Measurements from ENCODE around the gene ADD2.

ADD2 gene

GRCh38 chr2:70676301-70677035, 91.5 kb downstream of the ADD2 start:
- in situ Hi-C loops (cut with MboI; ENCODE audit: low pct_unique_long_range_greater_than_20kb, low sequenced_read_pairs, unreplicated experiment) = no loop called here
- no peak for DNase-seq (ENCODE audit: low spot score)
- TF ChIP-seq, protein P1, sequence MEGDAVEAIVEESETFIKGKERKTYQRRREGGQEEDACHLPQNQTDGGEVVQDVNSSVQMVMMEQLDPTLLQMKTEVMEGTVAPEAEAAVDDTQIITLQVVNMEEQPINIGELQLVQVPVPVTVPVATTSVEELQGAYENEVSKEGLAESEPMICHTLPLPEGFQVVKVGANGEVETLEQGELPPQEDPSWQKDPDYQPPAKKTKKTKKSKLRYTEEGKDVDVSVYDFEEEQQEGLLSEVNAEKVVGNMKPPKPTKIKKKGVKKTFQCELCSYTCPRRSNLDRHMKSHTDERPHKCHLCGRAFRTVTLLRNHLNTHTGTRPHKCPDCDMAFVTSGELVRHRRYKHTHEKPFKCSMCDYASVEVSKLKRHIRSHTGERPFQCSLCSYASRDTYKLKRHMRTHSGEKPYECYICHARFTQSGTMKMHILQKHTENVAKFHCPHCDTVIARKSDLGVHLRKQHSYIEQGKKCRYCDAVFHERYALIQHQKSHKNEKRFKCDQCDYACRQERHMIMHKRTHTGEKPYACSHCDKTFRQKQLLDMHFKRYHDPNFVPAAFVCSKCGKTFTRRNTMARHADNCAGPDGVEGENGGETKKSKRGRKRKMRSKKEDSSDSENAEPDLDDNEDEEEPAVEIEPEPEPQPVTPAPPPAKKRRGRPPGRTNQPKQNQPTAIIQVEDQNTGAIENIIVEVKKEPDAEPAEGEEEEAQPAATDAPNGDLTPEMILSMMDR (IDR thresholded peaks at IDR 0.05; ENCODE audit: extremely low read depth, insufficient read depth, missing control alignments) = no peak

GRCh38 chr2:70675862-70676261, 92.1 kb downstream of the ADD2 start:
- DNase-seq (ENCODE audit: low spot score) = no peak
- TF ChIP-seq, protein P1 (IDR thresholded peaks at IDR 0.05; ENCODE audit: extremely low read depth, insufficient read depth, missing control alignments) = no peak
- in situ Hi-C loops (cut with MboI; ENCODE audit: low pct_unique_long_range_greater_than_20kb, low sequenced_read_pairs, unreplicated experiment) = no loop called here

DNA sequence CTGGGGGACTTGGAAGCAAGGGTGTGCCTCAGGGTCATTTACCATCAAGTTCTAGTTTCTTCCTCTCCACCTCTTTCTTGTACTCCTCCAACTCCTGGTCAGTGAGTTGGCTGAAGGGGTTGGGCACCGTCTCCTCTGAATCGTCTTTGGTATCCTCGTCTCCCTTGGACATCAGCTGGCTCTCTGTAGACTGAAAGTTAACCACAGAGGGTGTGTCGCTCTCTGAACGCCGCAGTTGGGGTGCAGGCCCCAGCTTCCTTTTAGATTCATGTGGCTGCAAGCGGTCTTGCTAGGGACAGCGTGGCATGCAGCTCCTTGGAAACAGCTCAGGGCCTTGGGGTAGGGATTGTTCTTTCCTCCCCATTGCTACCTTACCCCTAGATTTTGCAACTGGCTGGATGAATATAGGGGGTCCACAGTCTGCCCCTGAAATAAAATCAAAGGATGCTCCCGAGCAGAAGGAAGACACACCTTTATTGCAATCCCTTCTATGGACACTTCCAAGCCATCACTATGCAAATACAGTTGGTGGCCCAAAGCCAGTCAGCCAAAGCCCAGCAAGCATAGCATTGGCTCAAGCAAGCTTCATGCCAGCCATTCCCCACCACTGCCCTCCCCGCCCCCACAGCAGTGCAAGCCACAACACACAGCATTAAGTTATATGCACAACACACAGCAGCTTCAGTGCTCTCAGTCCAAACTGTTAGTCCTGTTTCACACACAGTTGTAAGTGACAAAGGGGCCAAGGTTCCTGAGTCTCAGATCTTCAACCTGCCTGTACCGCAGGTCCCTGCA, 93.2 kb downstream of the ADD2 start:
- in situ Hi-C loops (cut with MboI; ENCODE audit: low pct_unique_long_range_greater_than_20kb, low sequenced_read_pairs, unreplicated experiment) = no loop called here
- TF ChIP-seq, protein P1 (IDR thresholded peaks at IDR 0.05; ENCODE audit: extremely low read depth, insufficient read depth, missing control alignments) = no peak
- no peak for DNase-seq (ENCODE audit: low spot score)

DNA sequence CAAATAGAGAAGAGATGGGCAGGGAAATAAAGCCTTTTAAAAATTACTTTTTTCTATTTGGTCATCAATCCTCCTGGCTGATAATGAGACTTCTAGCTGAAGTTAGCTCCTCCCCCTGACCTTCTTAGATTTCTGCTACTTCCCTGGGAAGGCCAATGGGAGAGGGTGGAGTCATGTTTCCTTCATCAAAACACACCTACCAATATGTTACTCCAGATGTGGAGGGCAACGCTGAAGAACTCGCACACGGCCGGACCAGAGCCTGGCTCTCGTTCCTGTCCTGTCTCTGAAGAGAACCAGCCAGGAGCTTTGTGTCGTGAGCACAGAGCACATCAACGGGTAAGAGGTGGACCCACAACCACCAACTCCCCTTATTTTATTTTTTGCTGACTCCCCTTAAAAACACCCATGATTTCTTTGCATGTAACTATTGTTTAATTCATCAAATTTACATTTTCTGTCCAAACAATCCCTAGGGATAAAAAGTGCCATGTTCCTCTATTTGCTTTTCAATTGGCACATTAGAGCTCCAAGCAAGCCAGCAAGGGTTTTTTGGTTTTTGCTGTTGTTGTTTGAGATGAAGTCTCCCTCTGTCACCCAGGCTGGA, 94.9 kb downstream of the ADD2 start:
- DNase-seq (ENCODE audit: low spot score) = no peak
- TF ChIP-seq, protein P1 (IDR thresholded peaks at IDR 0.05; ENCODE audit: extremely low read depth, insufficient read depth, missing control alignments) = no peak
- in situ Hi-C loops (cut with MboI; ENCODE audit: low pct_unique_long_range_greater_than_20kb, low sequenced_read_pairs, unreplicated experiment) = no loop called here

GRCh38 chr2:70671092-70671675, 96.8 kb downstream of the ADD2 start:
- in situ Hi-C loops (cut with MboI; ENCODE audit: low pct_unique_long_range_greater_than_20kb, low sequenced_read_pairs, unreplicated experiment) = no loop called here
- TF ChIP-seq, protein P1 (IDR thresholded peaks at IDR 0.05; ENCODE audit: extremely low read depth, insufficient read depth, missing control alignments) = no peak
- DNase-seq (ENCODE audit: low spot score) = no peak

GRCh38 chr2:70670626-70671025, 97.4 kb downstream of the ADD2 start:
- TF ChIP-seq, protein P1 (IDR thresholded peaks at IDR 0.05; ENCODE audit: extremely low read depth, insufficient read depth, missing control alignments) = no peak
- no peak for DNase-seq (ENCODE audit: low spot score)
- in situ Hi-C loops (cut with MboI; ENCODE audit: low pct_unique_long_range_greater_than_20kb, low sequenced_read_pairs, unreplicated experiment) = no loop called here
